HG02642 (cell line): ENCODE data around the gene CARNS1.

ENCODE experiments used
- ATAC-seq: cut with Tn5 transposase; IDR thresholded peaks from one replicate; pipeline ENCODE4 v1.9.1; 2021; ENCODE audit warnings: mild to moderate bottlenecking; ENCODE audit not compliant: unreplicated experiment, poor library complexity

The CARNS1 gene

DNA sequence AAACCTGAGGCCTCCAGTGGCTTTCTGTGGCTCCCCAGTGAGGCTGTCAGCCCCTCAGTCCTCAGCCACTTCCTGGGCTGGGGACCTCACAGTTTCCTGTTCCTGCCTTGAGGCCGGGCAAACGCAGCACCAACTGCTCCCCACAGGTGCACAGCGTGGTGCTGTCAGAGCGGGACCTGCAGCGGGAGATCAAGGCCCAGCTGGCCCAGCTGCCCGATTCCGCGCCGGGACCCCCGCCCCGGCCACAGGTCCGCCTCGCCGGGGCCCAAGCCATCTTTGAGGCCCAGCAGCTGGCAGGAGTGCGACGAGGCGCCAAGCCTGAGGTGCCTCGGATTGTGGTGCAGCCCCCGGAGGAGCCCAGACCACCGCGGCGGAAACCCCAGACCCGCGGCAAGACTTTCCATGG is 6.2 kb upstream of the CARNS1 start:
- peak; percentile 51 for ATAC-seq

DNA sequence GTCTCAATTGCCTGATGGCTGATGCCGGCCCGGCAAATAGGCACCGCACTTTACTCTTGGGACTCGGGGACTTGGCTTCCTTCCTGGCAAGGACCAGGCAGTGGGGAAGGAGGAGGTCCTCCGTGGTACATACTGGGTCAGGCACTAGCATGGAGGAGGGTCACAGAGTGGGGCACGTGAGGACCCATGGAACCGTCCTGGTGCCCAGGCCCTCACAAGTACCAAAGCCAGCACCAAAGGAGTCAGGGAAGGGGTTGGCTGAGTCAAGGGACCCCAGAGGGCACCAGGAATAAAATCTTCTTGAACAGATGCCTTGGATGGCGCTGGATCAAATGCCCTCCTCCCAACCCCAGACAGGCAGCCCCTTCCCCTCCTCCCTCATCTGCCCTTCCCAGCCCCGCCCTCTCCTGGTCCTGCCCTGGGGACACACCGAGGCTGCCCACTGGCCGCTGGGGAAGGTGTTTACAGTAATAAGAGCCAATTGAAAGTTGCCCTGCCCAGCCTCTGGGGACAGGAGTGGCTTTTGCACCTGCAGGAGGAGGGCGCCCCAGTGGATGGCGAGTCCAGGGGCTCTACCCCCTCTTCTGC is 5.6 kb upstream of the CARNS1 start:
- peak; percentile 6 for ATAC-seq

- ATAC-seq = no peak
Observed at GRCh38 chr11:67410369-67410831, 5.1 kb upstream of the CARNS1 start.

DNA sequence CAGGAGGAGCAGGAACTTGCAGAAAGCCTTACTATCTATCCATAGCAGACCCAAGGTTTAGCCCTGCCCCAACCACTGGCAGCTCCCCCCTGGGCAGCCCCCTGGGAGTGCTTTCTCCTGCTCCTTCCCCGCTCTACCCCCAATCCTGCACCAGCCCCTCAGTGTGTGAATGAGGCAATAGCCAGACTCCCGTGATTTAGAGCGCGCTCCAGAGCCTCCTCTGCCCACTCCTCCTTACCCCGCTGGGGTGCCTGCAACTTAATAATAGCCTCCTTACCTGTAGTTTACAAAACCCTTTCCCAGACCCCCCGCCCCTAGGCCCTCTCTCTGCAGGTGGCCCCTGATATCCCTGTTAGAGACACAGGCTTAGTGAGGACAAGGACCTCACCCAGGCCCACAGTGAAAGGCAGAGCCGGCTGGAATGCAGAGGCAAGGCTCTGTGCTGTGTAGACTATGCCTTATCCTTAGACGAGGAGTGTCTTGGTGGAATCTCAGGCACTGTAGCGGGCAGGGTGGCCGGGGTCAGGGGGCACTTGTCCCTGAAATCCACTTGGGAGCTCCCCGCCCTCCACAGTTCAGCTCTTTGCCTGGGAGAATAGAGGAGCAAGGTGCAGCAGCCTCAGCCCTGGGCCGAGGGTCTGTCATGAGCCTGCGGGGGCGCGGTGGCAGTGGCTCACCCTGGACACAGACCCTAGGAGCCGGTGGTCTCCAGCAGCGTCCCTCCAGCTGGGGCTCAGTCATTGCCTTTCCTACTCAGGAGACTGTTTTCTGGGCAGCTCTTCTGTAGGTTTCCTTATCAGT is 4.3 kb upstream of the CARNS1 start:
- no peak for ATAC-seq

DNA sequence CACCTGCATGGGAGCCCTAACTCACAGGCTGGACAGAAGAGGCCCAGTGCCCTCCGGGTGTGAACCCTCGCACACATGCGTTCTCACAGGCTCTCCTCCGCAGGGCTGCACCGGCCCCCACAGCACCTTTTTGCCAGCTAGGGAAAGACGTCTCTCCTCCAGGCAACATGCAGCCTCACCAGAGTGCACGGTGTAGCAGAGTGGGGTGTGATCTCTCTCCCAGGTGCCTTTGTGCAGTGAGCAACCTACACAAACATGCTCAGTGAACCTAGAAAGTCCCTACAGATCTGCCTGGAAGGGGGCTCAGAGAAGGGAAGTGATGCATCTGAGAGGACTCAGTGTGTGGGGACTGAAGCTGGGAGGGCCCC is 3.7 kb upstream of the CARNS1 start:
- no peak for ATAC-seq

DNA sequence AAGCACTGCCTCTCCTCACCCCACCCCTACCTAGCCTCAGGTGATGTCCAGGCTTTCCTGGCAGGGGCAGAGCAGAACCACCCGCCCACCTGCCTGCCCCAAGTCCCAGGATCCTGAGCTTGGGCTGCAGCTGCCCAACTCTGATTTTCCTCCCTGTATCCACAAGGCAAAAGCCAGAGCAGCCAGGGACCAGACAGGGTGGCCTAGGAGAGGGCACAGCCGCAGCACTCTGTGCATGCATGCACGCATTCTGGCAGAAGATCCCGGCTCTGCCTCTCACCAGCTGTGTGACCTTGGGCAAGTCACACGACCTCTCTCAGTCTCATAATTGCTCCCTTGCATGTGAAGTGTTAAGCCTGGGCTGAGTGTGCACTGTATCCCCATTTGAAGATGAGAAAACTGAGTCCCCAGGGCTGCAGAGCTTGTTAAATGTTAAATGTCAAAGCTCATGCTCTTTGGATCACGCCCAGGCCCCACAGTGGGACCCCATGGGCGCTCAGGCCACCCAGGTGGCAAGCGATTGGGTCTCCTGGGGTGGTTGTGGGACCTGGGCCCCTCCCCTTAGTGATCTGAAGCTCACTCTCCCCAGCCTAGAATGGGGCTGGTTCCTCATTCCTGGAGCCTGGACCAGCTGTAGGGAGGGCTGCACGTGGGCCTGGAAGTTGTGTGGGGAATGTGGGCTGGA is 2.8 kb upstream of the CARNS1 start:
- no peak for ATAC-seq

DNA sequence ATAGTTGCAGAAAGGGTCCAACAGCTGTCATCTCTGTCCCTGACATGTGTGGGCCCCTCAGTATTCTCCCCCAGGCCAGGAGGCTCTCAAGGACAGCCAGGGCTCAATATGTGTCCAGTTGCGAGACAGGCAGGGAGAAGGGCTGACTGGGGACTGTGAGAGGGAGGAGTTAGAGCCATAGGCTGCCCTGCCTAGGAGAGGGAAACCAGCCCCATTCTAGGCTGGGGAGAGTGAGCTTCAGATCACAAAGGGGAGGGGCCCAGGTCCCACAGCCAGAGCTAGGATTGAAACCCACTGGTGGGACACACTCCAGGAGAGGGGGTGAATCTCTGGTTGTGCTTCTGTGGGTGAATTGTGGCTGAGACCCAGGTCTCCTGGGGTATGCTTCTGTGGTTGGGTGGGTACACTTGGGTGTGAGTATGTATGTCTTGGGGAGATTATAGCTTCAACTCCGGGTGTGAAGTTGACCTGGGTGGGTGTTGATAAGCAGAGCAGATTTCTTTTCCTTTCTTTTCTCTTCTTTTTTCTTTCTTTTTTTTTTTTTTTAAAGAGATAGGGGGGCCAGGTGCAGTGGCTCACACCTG is 2.1 kb upstream of the CARNS1 start:
- no peak for ATAC-seq

DNA sequence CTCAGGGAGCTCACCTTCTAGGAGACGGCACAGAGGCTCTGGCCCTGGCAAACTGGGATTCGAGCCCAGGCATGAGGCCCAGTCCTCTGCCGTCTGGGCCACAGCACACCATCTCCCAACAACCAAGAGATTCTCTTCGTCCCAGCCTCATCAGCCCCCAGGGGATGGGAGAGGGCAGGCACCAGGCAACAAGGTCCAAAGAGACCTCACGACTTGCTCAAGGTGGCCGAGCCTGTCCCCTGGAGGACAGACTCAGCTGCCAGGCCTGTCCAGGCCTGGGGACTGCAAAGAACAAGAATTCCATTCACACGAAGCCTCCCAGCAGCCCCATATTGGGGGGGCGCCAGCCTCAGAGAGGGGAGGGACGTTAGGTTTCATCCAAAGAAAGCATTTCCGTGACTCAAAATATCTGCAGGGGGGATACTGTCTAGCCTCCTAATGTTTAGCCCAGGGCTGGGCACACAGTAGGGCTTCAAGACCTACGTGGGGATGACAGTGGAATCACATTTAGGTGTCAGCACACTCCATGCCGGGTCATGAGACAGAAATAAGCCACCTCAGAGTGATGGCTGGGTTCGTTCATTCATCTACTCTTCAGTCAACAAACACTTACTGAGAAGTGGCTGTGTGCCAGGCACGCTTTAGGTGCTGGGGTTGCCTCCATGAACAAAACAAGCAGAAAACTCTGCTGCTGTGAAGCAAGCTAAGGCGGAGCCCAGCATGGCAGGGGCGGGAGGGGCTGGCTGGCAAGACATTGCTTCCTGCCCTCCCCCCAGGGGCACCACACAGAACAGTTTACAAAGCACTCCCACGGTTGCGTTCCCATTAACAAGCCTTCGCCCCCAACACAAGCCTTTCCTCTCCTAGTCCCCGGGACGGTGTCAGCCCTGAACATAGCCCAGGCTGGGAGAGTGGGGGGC is 1.2 kb downstream of the CARNS1 start:
- ATAC-seq = no peak

GRCh38 chr11:67417425-67417824 is 1.9 kb downstream of the CARNS1 start:
- ATAC-seq = no peak

- ATAC-seq = no peak
Observed at GRCh38 chr11:67418476-67419281, 3.2 kb downstream of the CARNS1 start.

- no peak for ATAC-seq
Observed at GRCh38 chr11:67419325-67420049, 4.0 kb downstream of the CARNS1 start.

- ATAC-seq = no peak
Observed at GRCh38 chr11:67420147-67420645, 4.7 kb downstream of the CARNS1 start.

GRCh38 chr11:67420646-67421429 is 5.4 kb downstream of the CARNS1 start:
- peak; percentile 86 for ATAC-seq

DNA sequence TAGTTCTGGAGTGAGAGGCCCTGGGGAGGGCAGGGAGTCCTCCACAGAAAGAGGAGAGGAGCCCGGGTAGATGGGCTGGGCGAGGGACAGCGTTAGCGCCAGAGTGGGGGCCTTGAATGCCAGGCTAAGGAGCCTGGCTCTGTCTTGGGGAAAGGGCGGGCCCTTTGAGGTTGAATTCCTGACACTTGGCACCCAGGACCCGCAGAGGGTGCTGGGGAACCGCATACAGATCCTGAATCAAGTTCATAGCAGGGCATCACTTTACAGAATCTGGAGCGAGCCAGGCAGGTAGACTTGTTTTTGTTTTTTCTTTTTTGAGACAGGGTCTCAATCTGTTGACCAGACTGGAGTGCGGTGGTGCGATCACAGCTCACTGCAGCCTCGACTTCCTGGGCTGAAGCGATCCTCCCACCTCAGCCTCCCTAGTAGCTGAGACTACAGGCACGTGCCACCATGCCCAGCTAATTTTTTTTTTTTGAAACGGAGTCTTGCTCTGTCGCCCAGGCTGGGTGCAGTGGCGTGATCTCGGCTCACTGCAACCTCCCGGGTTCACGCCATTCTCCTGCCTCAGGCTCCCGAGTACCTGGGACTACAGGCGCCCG is 6.1 kb downstream of the CARNS1 start:
- no peak for ATAC-seq

DNA sequence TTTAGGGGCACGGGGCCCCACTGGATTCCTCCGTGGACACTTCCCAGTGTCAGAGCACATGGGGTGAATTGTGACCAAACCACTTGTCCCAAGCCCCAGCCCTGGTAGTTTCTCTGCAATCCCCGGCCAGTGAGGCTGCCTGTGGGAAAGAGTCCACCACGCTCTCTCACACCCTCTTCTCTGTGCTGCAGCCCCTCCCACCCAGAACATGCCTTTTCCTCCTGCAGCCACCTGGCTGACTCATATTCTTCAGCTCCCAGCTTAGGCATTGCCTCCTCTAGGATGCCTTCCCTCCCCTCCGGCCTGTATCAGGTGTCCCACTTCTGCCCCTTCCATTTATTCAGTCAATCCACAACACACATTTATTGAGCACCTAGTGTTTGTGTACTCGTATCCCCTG is 7.4 kb downstream of the CARNS1 start:
- no peak for ATAC-seq

DNA sequence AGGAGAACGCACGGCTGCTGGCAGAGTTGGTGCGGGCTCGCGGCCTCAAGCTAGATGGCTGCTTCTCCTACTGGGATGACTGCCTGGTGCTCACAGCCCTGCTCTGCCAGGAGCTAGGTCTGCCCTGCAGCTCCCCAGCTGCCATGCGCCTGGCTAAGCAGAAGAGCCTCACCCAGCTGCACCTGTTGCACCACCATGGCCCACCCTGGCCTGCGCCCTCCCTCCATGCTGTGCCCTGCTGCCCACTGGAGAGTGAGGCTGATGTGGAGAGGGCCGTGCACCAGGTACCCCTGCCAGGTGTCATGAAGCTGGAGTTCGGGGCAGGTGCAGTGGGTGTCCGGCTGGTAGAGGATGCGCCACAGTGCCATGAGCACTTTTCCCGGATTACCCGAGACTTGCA is 8.0 kb downstream of the CARNS1 start:
- no peak for ATAC-seq

- ATAC-seq = no peak
Observed at GRCh38 chr11:67423891-67424613, 8.6 kb downstream of the CARNS1 start.
